ENCODE measurements around the gene IGFN1. TPM values are rescaled to one million over a fixed set of nuclear protein-coding genes. Genes with fewer than 3 reads are reported as not detected.
"Not testable (repeated sequence)": the region's sequence is repeated elsewhere in the genome, so short reads cannot be mapped to it uniquely, and the experiment has no call there.

IGFN1 gene
- total RNA-seq, 4 donors from 2014 or later = not detected

GRCh38 chr1:201254625-201255478 is 64.2 kb downstream of the IGFN1 start:
- H3K9me3 ChIP-seq = no peaks in the 10 kb centered on the region

DNA sequence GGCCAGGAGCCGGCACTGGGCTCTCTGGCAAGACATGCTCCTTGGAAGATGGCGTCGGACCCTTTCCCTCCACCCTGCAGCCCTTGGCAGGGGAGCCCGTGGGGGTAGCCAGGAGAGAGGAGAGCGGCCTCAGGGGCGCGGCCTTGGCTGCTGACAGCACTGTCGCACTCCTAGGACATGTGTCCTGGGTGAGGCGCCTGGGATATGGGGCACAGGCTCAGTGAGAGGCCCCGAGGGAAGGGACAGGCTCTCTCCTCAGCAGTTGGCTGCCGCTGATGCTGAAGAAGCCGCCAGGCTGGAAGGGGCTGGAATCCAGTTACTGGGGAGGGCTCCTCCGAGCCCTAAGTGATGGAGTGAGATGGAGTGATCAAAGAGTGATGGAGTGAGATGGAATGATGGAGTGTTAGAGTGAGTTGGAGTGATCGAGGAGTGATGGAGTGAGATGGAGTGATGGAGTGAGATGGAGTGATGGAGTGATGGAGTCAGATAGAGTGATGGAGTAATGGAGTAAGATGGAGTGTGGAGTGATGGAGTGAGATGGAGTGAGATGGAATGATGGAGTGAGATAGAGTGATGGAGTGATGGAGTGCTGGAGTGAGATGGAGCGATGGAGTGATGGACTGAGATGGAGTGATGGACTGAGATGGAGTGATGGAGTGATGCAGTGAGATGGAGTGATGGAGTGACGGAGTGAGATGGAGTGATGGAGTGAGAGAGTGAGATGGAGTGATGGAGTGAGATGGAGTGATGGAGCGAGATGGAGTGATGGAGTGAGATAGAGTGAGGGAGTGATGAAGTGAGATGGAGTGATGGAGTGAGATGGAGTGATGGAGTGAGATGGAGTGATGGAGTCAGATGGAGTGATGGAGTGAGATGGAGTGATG is 65.1 kb downstream of the IGFN1 start:
- TF ChIP-seq CTCF (IDR thresholded peaks at IDR 0.05) (no peak), POLR2A (IDR thresholded peaks at IDR 0.05) (no peak)
- intact Hi-C loops (cut with DNase I) = loop anchor here (5.0 kb wide), 1 partner anchor 92 kb away; no protein-coding TSS in a partner anchor
- Histone ChIP-seq H3K27ac (no peak overlapping the region), H3K27me3 (peaks cover 0 to 27% (median 0%) of the 10 kb centered on the region in 4 donors), H3K4me1 (peaks cover 19 to 42% (median 21%) of the 10 kb centered on the region in 3 donors), H3K36me3 (no peaks in the 10 kb centered on the region), H3K9me3 (no peaks in the 10 kb centered on the region), H3K4me3 (no peak overlapping the region)
- no peak for DNase-seq
- 72 to 91% methylated on average over 7 to 11 of the region's 17 CpGs for WGBS, 2 donors

More at GRCh38 chr1:201254625-201255478, 64.2 kb downstream of the IGFN1 start:
- no peaks in the 10 kb centered on the region for H3K36me3 ChIP-seq
- TF ChIP-seq POLR2A (IDR thresholded peaks at IDR 0.05) (no peak), CTCF (IDR thresholded peaks at IDR 0.05) (peak; percentile 80 to 99 (median 98))
- intact Hi-C loops (cut with DNase I) = loop anchor here (5.0 kb wide), 2 partner anchors 92 to 107 kb away; no protein-coding TSS in a partner anchor
- DNase-seq = no peak
- 36 to 40% methylated on average over 2 to 20 of the region's 24 CpGs for WGBS, 2 donors
- H3K27me3 ChIP-seq = peaks cover 0 to 23% (median 0%) of the 10 kb centered on the region in 4 donors
- H3K4me3 ChIP-seq = no peak overlapping the region
- H3K4me1 ChIP-seq = peaks cover 12 to 34% (median 13%) of the 10 kb centered on the region in 3 donors
- H3K27ac ChIP-seq = peak overlapping the region in 3 of 4 donors; percentile 15 to 73 (median 33)

DNA sequence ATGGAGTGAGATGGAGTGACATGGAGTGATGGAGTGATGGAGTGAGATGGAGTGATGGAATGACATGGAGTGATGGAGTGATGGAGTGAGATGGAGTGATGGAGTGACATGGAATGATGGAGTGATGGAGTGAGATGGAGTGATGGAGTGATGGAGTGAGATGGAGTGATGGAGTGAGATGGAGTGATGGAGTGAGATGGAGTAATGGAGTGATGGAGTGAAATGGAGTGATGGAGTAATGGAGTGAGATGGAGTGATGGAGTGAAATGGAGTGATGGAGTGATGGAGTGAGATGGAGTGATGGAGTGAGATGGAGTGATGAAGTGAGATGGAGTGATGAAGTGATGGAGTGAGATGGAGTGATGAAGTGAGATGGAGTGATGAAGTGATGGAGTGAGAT is 67.5 kb downstream of the IGFN1 start:
- Histone ChIP-seq H3K27me3 (peaks cover 0 to 41% (median 0%) of the 10 kb centered on the region in 4 donors), H3K4me1 (peaks cover 27 to 52% (median 27%) of the 10 kb centered on the region in 3 donors)
- not testable (repeated sequence) for DNase-seq, H3K4me3 ChIP-seq, H3K9me3 ChIP-seq, H3K36me3 ChIP-seq, H3K27ac ChIP-seq
- intact Hi-C loops (cut with DNase I) = loop anchor here (5.0 kb wide), 1 partner anchor 89 kb away; no protein-coding TSS in a partner anchor

DNA sequence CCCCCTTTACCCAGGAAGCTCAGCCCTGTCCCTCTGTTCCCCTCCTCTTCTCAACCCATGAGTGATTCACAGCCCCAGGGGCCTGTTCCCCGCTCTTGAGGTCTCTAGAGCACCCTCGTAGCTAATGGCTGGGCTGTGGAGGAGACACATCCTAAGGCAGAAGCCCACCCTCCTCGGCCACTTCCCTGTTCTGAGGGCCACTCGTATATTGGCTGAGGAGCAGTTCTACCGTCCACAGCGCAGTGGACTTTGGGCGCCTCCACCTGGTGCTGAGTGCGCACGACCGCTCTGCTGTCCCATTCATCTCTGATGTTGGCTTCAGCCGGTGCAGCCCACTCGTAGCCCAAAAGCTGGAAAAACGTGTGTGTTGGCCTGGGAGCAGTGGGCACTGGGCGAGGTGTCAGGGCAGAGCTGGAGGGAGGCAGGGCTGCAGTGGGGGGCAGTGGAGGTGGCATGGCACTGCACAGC is 68.2 kb downstream of the IGFN1 start:
- TF ChIP-seq CTCF (IDR thresholded peaks at IDR 0.05) (no peak), POLR2A (IDR thresholded peaks at IDR 0.05) (no peak)
- Histone ChIP-seq H3K36me3 (no peaks in the 10 kb centered on the region), H3K27ac (peak overlapping the region in 3 of 4 donors; percentile 77 to 85 (median 83)), H3K4me3 (no peak overlapping the region), H3K9me3 (no peaks in the 10 kb centered on the region), H3K27me3 (peaks cover 0 to 41% (median 0%) of the 10 kb centered on the region in 4 donors), H3K4me1 (peaks cover 23 to 46% (median 27%) of the 10 kb centered on the region in 3 donors)
- intact Hi-C loops (cut with DNase I) = loop anchor here (5.0 kb wide), 1 partner anchor 89 kb away; no protein-coding TSS in a partner anchor
- 71% methylated on average over 2 of the region's 14 CpGs; no CpG with 5 or more reads in 1 of the 2 donors for WGBS, 2 donors
- no peak for DNase-seq

Measured in esophagus squamous epithelium (tissue), 5 donors.